ENCODE results near the gene HRH2.
"Not testable (repeated sequence)": the region's sequence is repeated elsewhere in the genome, so short reads cannot be mapped to it uniquely, and the experiment has no call there.

DNA sequence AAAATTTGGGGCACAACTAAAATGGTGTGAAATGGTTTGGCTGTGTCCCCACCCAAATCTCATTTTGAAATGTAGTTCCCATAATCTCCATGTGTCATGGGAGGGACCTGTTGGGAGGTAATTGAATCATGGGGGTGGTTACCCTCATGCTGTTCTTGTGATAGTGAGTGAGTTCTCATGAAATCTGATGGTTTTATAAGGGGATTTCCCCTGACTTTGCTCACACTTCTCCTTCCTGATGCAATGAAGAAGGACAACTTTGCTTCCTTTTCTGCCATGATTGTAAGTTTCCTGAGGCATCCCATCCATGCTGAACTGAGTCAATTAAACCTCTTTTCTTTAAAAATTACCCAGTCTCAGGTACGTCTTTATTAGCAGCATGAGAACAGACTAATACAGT lies 102.1 kb downstream of the HRH2 start:
- not testable (repeated sequence) for TF ChIP-seq EZH2 (IDR thresholded peaks at IDR 0.05; ENCODE audit: low read length); CTCF (optimal IDR thresholded peaks at IDR 0.05 in 1 of 3, IDR thresholded peaks at IDR 0.05 in 1 of 3, conservative IDR thresholded peaks at IDR 0.05 in 1 of 3; ENCODE audit: extremely low read depth in 1 of 3, insufficient read depth in 2 of 3, low read length in 3 of 3)
